HEK293 (cell line): ENCODE data around the gene ARHGAP35.

Experiments used
- HOXD13 ChIP-seq: sonication (generic); formaldehyde crosslinking; IDR thresholded peaks from 2 replicates; pipeline ENCODE4 v1.8.0; 2022; ENCODE audit warnings: missing genetic modification reagents, borderline replicate concordance
- PRDM1 ChIP-seq: fragments of 450-650 bp; formaldehyde crosslinking; IDR thresholded peaks from 2 replicates; pipeline ENCODE4; 2016; ENCODE audit warnings: missing biosample characterization, missing genetic modification characterization
- ZBTB8A ChIP-seq: fragments of 450-650 bp; formaldehyde crosslinking; IDR thresholded peaks from 2 replicates; pipeline ENCODE4 v1.5.1; 2016; ENCODE audit warnings: missing biosample characterization, missing genetic modification characterization
- ZFP41 ChIP-seq: fragments of 450-650 bp; formaldehyde crosslinking; IDR thresholded peaks from 2 replicates; pipeline ENCODE4 v1.5.1; 2016; ENCODE audit warnings: missing biosample characterization, missing genetic modification characterization, borderline replicate concordance
- ZNF292 ChIP-seq: fragments of 450-650 bp; formaldehyde crosslinking; IDR thresholded peaks from 2 replicates; pipeline ENCODE4 v1.5.1; 2016; ENCODE audit warnings: low read depth, missing biosample characterization, missing genetic modification characterization, borderline replicate concordance
- ZNF366 ChIP-seq: fragments of 450-650 bp; formaldehyde crosslinking; conservative IDR thresholded peaks from 2 replicates; pipeline ENCODE4 v1.5.1; 2016; ENCODE audit warnings: missing biosample characterization, missing genetic modification characterization
- ZNF404 ChIP-seq: fragments of 450-650 bp; formaldehyde crosslinking; IDR thresholded peaks from 2 replicates; pipeline ENCODE4 v1.5.1; 2017; ENCODE audit warnings: missing biosample characterization, missing genetic modification characterization
- ZNF529 ChIP-seq: fragments of 450-650 bp; formaldehyde crosslinking; IDR thresholded peaks from 2 replicates; pipeline ENCODE4 v1.5.1; 2017; ENCODE audit warnings: missing genetic modification characterization, missing biosample characterization; ENCODE audit not compliant: insufficient replicate concordance
- ZNF561 ChIP-seq: fragments of 450-650 bp; IDR thresholded peaks from 2 replicates; pipeline ENCODE4 v1.5.1; 2018; ENCODE audit warnings: missing biosample characterization, missing genetic modification characterization, borderline replicate concordance
- ZNF626 ChIP-seq: fragments of 450-650 bp; sonication (Bioruptor Pico); formaldehyde crosslinking; IDR thresholded peaks from 2 replicates; pipeline ENCODE4 v1.5.1; 2018; ENCODE audit warnings: missing biosample characterization, missing genetic modification characterization, inconsistent platforms
- ZNF629 ChIP-seq: fragments of 450-650 bp; formaldehyde crosslinking; IDR thresholded peaks from 2 replicates; pipeline ENCODE4 v1.5.1; 2017; ENCODE audit warnings: missing biosample characterization, missing genetic modification characterization
- ZNF654 ChIP-seq: fragments of 450-650 bp; formaldehyde crosslinking; IDR thresholded peaks from 2 replicates; pipeline ENCODE4 v1.5.1; 2016; ENCODE audit warnings: low read depth, missing biosample characterization, missing genetic modification characterization
- ZNF76 ChIP-seq: fragments of 450-650 bp; formaldehyde crosslinking; IDR thresholded peaks from 2 replicates; pipeline ENCODE4; 2016; ENCODE audit warnings: low read depth, missing biosample characterization, missing genetic modification characterization, borderline replicate concordance
- ZNF776 ChIP-seq: fragments of 450-650 bp; formaldehyde crosslinking; IDR thresholded peaks from 2 replicates; pipeline ENCODE4 v1.5.0; 2017; ENCODE audit warnings: missing biosample characterization, missing genetic modification characterization, borderline replicate concordance
- ZSCAN18 ChIP-seq: fragments of 450-650 bp; formaldehyde crosslinking; IDR thresholded peaks from 2 replicates; pipeline ENCODE4 v1.5.1; 2016; ENCODE audit warnings: missing biosample characterization, missing genetic modification characterization
- ZSCAN30 ChIP-seq: fragments of 450-650 bp; IDR thresholded peaks from 2 replicates; pipeline ENCODE4 v1.5.1; 2018; ENCODE audit warnings: missing biosample characterization, mild to moderate bottlenecking, missing genetic modification characterization, moderate library complexity
- ZSCAN4 ChIP-seq: fragments of 450-650 bp; formaldehyde crosslinking; IDR thresholded peaks from 2 replicates; pipeline ENCODE4 v1.5.1; 2017; ENCODE audit warnings: missing biosample characterization, missing genetic modification characterization
- TF ChIP-seq, protein P1 (sequence below): fragments of 450-650 bp; formaldehyde crosslinking; IDR thresholded peaks from 2 replicates; pipeline ENCODE4 v1.5.1; 2016; ENCODE audit warnings: missing biosample characterization, missing genetic modification characterization
- TF ChIP-seq, protein P2 (sequence below): fragments of 450-650 bp; formaldehyde crosslinking; IDR thresholded peaks from 2 replicates; pipeline ENCODE4 v1.5.1; 2016; ENCODE audit warnings: missing biosample characterization, missing genetic modification characterization
- TF ChIP-seq, protein P3 (sequence below): fragments of 450-650 bp; formaldehyde crosslinking; IDR thresholded peaks from 2 replicates; pipeline ENCODE4 v1.5.1; 2016; ENCODE audit warnings: missing biosample characterization, missing genetic modification characterization
- TF ChIP-seq, protein P4 (sequence below): fragments of 450-650 bp; formaldehyde crosslinking; conservative IDR thresholded peaks from 2 replicates; pipeline ENCODE4 v1.5.1; 2016; ENCODE audit warnings: low read depth, missing biosample characterization, missing genetic modification characterization

Gene ARHGAP35

DNA sequence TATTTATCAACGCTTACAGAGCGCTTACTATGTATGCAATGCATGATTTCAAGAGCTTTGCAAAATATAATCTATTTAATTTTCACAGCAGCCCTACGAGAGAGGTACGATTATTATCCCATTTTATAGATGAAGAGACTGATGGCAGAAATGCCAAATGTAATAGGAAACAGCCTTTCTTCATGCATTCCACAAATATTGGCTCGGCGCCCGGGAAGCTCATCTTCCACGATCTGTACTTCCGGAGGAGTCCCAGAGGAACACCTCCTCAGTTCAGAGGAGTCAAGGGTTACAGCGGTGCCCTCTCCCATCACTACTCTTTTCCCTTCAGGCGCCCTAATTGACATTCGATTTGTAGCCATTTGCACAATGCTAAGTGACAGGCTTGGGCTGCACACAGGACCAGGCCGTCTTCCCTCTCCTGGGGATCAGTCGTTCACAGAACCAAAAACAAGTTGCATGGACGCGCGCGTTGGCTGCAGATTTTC is 1.1 kb upstream of the ARHGAP35 start (continued):
- 0 out of 2 replicates have a peak, but pooled peaks have one; percentile 16 for TF ChIP-seq ZSCAN18 (tag by site-specific recombination)
- peak; percentile 30; the same call in 1 of the 2 replicates for TF ChIP-seq ZNF561 (tag by site-specific recombination)
- TF ChIP-seq, protein P1, sequence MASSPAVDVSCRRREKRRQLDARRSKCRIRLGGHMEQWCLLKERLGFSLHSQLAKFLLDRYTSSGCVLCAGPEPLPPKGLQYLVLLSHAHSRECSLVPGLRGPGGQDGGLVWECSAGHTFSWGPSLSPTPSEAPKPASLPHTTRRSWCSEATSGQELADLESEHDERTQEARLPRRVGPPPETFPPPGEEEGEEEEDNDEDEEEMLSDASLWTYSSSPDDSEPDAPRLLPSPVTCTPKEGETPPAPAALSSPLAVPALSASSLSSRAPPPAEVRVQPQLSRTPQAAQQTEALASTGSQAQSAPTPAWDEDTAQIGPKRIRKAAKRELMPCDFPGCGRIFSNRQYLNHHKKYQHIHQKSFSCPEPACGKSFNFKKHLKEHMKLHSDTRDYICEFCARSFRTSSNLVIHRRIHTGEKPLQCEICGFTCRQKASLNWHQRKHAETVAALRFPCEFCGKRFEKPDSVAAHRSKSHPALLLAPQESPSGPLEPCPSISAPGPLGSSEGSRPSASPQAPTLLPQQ (tag by site-specific recombination): no peak
- TF ChIP-seq ZNF366 (tag by site-specific recombination): peak; percentile 92
- TF ChIP-seq ZNF626 (tag by site-specific recombination): no peak
- TF ChIP-seq PRDM1 (tag by site-specific recombination): no peak
- TF ChIP-seq, protein P2, sequence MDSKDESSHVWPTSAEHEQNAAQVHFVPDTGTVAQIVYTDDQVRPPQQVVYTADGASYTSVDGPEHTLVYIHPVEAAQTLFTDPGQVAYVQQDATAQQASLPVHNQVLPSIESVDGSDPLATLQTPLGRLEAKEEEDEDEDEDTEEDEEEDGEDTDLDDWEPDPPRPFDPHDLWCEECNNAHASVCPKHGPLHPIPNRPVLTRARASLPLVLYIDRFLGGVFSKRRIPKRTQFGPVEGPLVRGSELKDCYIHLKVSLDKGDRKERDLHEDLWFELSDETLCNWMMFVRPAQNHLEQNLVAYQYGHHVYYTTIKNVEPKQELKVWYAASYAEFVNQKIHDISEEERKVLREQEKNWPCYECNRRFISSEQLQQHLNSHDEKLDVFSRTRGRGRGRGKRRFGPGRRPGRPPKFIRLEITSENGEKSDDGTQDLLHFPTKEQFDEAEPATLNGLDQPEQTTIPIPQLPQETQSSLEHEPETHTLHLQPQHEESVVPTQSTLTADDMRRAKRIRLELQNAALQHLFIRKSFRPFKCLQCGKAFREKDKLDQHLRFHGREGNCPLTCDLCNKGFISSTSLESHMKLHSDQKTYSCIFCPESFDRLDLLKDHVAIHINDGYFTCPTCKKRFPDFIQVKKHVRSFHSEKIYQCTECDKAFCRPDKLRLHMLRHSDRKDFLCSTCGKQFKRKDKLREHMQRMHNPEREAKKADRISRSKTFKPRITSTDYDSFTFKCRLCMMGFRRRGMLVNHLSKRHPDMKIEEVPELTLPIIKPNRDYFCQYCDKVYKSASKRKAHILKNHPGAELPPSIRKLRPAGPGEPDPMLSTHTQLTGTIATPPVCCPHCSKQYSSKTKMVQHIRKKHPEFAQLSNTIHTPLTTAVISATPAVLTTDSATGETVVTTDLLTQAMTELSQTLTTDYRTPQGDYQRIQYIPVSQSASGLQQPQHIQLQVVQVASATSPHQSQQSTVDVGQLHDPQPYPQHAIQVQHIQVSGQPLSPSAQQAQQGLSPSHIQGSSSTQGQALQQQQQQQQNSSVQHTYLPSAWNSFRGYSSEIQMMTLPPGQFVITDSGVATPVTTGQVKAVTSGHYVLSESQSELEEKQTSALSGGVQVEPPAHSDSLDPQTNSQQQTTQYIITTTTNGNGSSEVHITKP (tag by site-specific recombination): peak; percentile 50
- TF ChIP-seq ZNF654 (tag by site-specific recombination): no peak
- TF ChIP-seq ZNF629 (tag by site-specific recombination): no peak; the same call in 1 of the 2 replicates
- TF ChIP-seq ZNF292 (tag by site-specific recombination): no peak
- TF ChIP-seq, protein P3, sequence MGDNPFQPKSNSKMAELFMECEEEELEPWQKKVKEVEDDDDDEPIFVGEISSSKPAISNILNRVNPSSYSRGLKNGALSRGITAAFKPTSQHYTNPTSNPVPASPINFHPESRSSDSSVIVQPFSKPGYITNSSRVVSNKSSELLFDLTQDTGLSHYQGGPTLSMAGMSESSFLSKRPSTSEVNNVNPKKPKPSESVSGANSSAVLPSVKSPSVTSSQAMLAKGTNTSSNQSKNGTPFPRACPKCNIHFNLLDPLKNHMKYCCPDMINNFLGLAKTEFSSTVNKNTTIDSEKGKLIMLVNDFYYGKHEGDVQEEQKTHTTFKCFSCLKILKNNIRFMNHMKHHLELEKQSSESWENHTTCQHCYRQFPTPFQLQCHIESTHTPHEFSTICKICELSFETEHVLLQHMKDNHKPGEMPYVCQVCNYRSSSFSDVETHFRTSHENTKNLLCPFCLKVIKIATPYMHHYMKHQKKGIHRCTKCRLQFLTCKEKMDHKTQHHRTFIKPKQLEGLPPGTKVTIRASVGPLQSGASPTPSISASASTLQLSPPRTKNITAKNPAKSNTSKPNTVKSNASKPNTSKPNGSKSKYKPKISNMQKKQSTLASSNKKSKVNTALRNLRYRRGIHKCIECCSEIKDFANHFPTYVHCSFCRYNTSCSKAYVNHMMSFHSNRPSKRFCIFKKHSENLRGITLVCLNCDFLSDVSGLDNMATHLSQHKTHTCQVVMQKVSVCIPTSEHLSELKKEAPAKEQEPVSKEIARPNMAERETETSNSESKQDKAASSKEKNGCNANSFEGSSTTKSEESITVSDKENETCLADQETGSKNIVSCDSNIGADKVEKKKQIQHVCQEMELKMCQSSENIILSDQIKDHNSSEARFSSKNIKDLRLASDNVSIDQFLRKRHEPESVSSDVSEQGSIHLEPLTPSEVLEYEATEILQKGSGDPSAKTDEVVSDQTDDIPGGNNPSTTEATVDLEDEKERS (tag by site-specific recombination): 0 out of 2 replicates have a peak, but pooled peaks have one; percentile 48
- peak; percentile 31; the same call in 1 of the 2 replicates for TF ChIP-seq ZNF76
- TF ChIP-seq ZSCAN30: 0 out of 2 replicates have a peak, but pooled peaks have one; percentile 40
- TF ChIP-seq, protein P4, sequence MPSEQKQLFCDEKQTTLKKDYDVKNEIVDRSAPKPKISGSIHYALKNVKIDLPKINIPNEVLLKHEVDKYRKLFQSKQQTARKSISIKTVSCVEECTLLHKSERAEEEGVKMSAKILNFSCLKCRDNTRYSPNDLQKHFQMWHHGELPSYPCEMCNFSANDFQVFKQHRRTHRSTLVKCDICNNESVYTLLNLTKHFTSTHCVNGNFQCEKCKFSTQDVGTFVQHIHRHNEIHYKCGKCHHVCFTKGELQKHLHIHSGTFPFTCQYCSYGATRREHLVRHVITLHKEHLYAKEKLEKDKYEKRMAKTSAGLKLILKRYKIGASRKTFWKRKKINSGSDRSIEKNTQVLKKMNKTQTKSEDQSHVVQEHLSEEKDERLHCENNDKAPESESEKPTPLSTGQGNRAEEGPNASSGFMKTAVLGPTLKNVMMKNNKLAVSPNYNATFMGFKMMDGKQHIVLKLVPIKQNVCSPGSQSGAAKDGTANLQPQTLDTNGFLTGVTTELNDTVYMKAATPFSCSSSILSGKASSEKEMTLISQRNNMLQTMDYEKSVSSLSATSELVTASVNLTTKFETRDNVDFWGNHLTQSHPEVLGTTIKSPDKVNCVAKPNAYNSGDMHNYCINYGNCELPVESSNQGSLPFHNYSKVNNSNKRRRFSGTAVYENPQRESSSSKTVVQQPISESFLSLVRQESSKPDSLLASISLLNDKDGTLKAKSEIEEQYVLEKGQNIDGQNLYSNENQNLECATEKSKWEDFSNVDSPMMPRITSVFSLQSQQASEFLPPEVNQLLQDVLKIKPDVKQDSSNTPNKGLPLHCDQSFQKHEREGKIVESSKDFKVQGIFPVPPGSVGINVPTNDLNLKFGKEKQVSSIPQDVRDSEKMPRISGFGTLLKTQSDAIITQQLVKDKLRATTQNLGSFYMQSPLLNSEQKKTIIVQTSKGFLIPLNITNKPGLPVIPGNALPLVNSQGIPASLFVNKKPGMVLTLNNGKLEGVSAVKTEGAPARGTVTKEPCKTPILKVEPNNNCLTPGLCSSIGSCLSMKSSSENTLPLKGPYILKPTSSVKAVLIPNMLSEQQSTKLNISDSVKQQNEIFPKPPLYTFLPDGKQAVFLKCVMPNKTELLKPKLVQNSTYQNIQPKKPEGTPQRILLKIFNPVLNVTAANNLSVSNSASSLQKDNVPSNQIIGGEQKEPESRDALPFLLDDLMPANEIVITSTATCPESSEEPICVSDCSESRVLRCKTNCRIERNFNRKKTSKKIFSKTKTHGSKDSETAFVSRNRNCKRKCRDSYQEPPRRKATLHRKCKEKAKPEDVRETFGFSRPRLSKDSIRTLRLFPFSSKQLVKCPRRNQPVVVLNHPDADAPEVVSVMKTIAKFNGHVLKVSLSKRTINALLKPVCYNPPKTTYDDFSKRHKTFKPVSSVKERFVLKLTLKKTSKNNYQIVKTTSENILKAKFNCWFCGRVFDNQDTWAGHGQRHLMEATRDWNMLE (tag by site-specific recombination): 0 out of 2 replicates have a peak, but pooled peaks have one; percentile 21
- no peak for TF ChIP-seq ZNF529 (tag by site-specific recombination)
- TF ChIP-seq HOXD13: no peak
- TF ChIP-seq ZSCAN4 (tag by site-specific recombination): 0 out of 2 replicates have a peak, but pooled peaks have one; percentile 30
- no peak for TF ChIP-seq ZNF776 (tag by site-specific recombination)
- no peak for TF ChIP-seq ZFP41 (tag by site-specific recombination)
- TF ChIP-seq ZBTB8A: no peak
- no peak for TF ChIP-seq ZNF404
